DND-41 (cell line): Measurements from ENCODE around the gene BTBD8.

Source experiments
- ATAC-seq: fragments of 200-7000 bp; cut with Tn5 transposase; 3 replicates; pipeline ENCODE4 v1.9.1; 2021; ENCODE audit warnings: low read depth; ENCODE audit not compliant: insufficient read depth
- DNase-seq: peaks from one replicate; pipeline ENCODE4 v3.0.0-alpha.2; 2020
- H2AFZ ChIP-seq: 2 replicates; pipeline ENCODE4 v1.6.0; 2012; ENCODE audit warnings: low read depth, low read length
- H3K27ac ChIP-seq: 2 replicates; pipeline ENCODE4 v1.5.1; 2012; ENCODE audit warnings: low read length, inconsistent platforms
- H3K27me3 ChIP-seq: fragments of 200-600 bp; sonication (generic); 2 replicates; pipeline ENCODE4 v1.6.0; 2012; ENCODE audit warnings: low read length, mild to moderate bottlenecking, inconsistent platforms; ENCODE audit not compliant: insufficient read depth, poor library complexity
- H3K36me3 ChIP-seq: 2 replicates; pipeline ENCODE4 v1.5.1; 2012; ENCODE audit warnings: low read length, inconsistent platforms; ENCODE audit not compliant: insufficient read depth
- H3K4me1 ChIP-seq: 2 replicates; pipeline ENCODE4 v1.5.1; 2012; ENCODE audit warnings: mild to moderate bottlenecking, low read length; ENCODE audit not compliant: insufficient read depth
- H3K4me2 ChIP-seq: 2 replicates; pipeline ENCODE4 v1.6.0; 2012; ENCODE audit warnings: mild to moderate bottlenecking, moderate library complexity, low read length, inconsistent platforms; ENCODE audit not compliant: insufficient read depth
- H3K4me3 ChIP-seq, 2 experiments: fragments of 200-600 bp in 1 of 2; shearing (Covaris generic) in 1 of 2; 2 replicates each; pipeline ENCODE4 v1.5.1; 2012 to 2016; ENCODE audit warnings: inconsistent platforms in 2 of 2, low read length in 2 of 2, mild to moderate bottlenecking in 2 of 2, low read depth in 1 of 2, moderate library complexity in 1 of 2
- H3K79me2 ChIP-seq: 2 replicates; pipeline ENCODE4 v1.6.0; 2012; ENCODE audit warnings: low read length, inconsistent platforms; ENCODE audit not compliant: insufficient read depth
- H3K9ac ChIP-seq: 2 replicates; pipeline ENCODE4 v1.6.0; 2012; ENCODE audit warnings: low read depth, mild to moderate bottlenecking, inconsistent platforms, low read length, moderate library complexity
- H3K9me3 ChIP-seq: 2 replicates; pipeline ENCODE4 v1.5.1; 2012; ENCODE audit warnings: low read length, moderate library complexity, mild to moderate bottlenecking, inconsistent platforms; ENCODE audit not compliant: insufficient read depth, severe bottlenecking
- H4K20me1 ChIP-seq: 2 replicates; pipeline ENCODE4 v1.6.0; 2012; ENCODE audit warnings: low read length; ENCODE audit not compliant: insufficient read depth
- EZH2 ChIP-seq: IDR thresholded peaks from 3 replicates; pipeline ENCODE4 v1.6.1; 2012; ENCODE audit warnings: borderline replicate concordance, low read depth, mild to moderate bottlenecking, moderate library complexity, low read length, inconsistent platforms; ENCODE audit not compliant: severe bottlenecking
- TF ChIP-seq, protein P1 (sequence below): IDR thresholded peaks from 2 replicates; pipeline ENCODE4 v1.5.1; 2012; ENCODE audit warnings: borderline replicate concordance, low read length, moderate library complexity, mild to moderate bottlenecking; ENCODE audit not compliant: poor library complexity, severe bottlenecking; ENCODE audit errors: extremely low read depth

The BTBD8 gene

DNA sequence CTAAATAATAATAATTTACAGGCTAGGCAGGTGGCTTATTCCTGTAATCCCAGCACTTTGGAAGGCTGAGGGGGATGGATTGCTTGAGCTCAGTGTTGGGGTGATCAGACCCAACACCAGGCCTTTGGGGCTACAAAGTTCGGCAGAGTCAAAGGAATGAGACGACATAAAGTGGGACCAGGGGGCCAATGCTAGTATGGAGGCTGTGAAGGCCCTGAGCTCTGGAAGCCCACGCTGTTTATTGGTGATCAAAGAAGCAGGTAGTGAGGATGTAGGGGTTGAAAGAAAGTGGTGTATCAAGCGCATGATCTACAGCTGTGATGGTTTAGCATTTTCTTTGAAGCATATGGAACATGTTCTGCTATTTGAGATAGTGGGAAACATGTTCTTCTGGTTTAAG, 5.6 kb downstream of the BTBD8 start:
- no peak overlapping the region for H3K4me3 ChIP-seq
- H3K27me3 ChIP-seq, result no peaks in the 10 kb centered on the region
- no peak overlapping the region for H2AFZ ChIP-seq
- TF ChIP-seq EZH2, result no peak
- TF ChIP-seq, protein P1, sequence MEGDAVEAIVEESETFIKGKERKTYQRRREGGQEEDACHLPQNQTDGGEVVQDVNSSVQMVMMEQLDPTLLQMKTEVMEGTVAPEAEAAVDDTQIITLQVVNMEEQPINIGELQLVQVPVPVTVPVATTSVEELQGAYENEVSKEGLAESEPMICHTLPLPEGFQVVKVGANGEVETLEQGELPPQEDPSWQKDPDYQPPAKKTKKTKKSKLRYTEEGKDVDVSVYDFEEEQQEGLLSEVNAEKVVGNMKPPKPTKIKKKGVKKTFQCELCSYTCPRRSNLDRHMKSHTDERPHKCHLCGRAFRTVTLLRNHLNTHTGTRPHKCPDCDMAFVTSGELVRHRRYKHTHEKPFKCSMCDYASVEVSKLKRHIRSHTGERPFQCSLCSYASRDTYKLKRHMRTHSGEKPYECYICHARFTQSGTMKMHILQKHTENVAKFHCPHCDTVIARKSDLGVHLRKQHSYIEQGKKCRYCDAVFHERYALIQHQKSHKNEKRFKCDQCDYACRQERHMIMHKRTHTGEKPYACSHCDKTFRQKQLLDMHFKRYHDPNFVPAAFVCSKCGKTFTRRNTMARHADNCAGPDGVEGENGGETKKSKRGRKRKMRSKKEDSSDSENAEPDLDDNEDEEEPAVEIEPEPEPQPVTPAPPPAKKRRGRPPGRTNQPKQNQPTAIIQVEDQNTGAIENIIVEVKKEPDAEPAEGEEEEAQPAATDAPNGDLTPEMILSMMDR, result no peak
- H4K20me1 ChIP-seq, result no peaks in the 10 kb centered on the region
- peaks cover 22% of the 10 kb centered on the region for H3K9me3 ChIP-seq
- H3K36me3 ChIP-seq, result no peaks in the 10 kb centered on the region
- H3K27ac ChIP-seq, result no peak overlapping the region
- no peak for ATAC-seq
- no peak overlapping the region for H3K4me2 ChIP-seq
- no peak overlapping the region for H3K9ac ChIP-seq
- peaks cover 13% of the 10 kb centered on the region for H3K4me1 ChIP-seq
- H3K79me2 ChIP-seq, result peaks cover 2% of the 10 kb centered on the region; the same call in 1 of the 2 replicates
- peak; percentile 29 for DNase-seq

DNA sequence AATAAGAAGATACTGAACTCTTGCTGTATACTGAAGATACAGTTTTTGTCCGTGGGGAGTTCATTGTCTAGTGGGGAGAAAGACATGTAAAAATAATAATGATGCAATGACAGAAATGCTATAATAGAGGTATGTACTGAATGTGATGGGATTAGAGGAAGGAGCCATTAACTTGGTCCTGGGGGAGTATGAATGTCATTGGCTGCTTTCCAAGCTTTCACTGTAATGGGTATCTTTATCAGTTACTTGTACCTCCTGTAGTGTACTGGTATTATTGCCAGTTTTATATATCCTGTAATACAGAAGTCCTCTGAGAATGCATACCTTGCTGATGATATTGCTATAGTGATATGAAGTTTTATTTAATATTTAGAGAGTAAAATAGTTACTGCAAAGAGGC, 7.4 kb downstream of the BTBD8 start:
- H3K36me3 ChIP-seq, result no peaks in the 10 kb centered on the region
- no peak overlapping the region for H3K9ac ChIP-seq
- no peaks in the 10 kb centered on the region for H3K79me2 ChIP-seq
- H4K20me1 ChIP-seq, result no peaks in the 10 kb centered on the region
- peaks cover 22% of the 10 kb centered on the region for H3K9me3 ChIP-seq
- no peak overlapping the region for H2AFZ ChIP-seq
- DNase-seq (no peak), ATAC-seq (no peak)
- TF ChIP-seq, protein P1, result no peak
- no peak for TF ChIP-seq EZH2
- no peak overlapping the region for H3K4me2 ChIP-seq
- no peaks in the 10 kb centered on the region for H3K4me1 ChIP-seq
- no peaks in the 10 kb centered on the region for H3K27me3 ChIP-seq
- H3K27ac ChIP-seq, result no peak overlapping the region
- no peak overlapping the region for H3K4me3 ChIP-seq

DNA sequence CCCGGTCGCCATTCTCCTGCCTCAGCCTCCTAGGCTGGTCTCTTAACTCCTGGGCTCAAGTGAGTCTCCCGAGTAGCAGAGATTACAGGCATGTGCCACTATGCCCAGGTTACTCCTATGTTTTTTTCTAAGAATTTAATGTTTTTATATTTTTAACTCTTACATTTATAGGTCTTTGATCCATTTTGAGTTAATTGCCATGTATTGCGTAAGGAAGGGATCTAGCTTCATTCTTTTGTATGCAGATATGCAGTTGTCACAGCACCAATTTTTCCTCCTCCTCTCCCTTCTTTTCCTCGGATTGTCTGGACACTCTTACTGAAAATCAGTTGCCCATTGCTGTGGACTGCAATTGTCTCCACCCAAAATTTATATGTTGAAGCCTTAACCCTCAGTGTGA, 11.5 kb downstream of the BTBD8 start:
- Histone ChIP-seq H3K4me3 (no peak overlapping the region), H3K27me3 (no peaks in the 10 kb centered on the region), H3K79me2 (no peaks in the 10 kb centered on the region), H3K4me1 (no peaks in the 10 kb centered on the region), H3K27ac (no peak overlapping the region), H3K9me3 (peaks cover 2% of the 10 kb centered on the region), H2AFZ (no peak overlapping the region), H3K9ac (no peak overlapping the region), H3K4me2 (no peak overlapping the region), H4K20me1 (no peaks in the 10 kb centered on the region), H3K36me3 (no peaks in the 10 kb centered on the region)
- no peak for TF ChIP-seq EZH2
- TF ChIP-seq, protein P1, result no peak
- ATAC-seq (no peak), DNase-seq (no peak)

DNA sequence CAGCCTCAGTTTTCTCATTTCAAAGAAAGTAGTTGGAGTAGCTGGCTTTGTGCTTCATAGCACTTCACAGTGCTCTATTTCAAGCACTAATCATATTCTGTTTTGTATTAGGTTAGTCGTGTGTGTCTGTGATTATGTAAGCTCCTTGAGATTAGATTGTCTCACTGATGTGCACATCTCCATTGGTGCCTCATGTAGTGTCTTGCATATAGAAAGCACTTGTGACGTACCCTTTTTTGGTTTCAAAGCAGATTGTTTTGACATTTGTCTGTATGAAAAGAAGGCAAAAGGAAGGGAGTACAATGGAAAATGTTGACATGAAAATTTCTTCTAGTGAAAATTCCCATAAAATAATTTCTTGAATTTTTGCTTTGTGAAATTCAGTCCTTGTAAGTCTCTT, 13.9 kb downstream of the BTBD8 start:
- DNase-seq (no peak), ATAC-seq (no peak)
- H4K20me1 ChIP-seq, result no peaks in the 10 kb centered on the region
- H3K79me2 ChIP-seq, result no peaks in the 10 kb centered on the region
- TF ChIP-seq, protein P1, result no peak
- no peak for TF ChIP-seq EZH2
- no peak overlapping the region for H3K4me2 ChIP-seq
- H3K27ac ChIP-seq, result no peak overlapping the region
- H3K27me3 ChIP-seq, result no peaks in the 10 kb centered on the region
- H3K9ac ChIP-seq, result no peak overlapping the region
- H3K4me1 ChIP-seq, result no peaks in the 10 kb centered on the region
- no peak overlapping the region for H3K4me3 ChIP-seq
- no peaks in the 10 kb centered on the region for H3K9me3 ChIP-seq
- no peak overlapping the region for H2AFZ ChIP-seq
- H3K36me3 ChIP-seq, result no peaks in the 10 kb centered on the region
